NAMALWA (cell line): ENCODE results near the gene LDB1.
A peak's percentile ranks its signal among the peaks of the same experiment; 100 is the strongest.

Source experiments
- DNase-seq: peaks from one replicate; pipeline ENCODE4 v3.0.0-alpha.2; 2015; ENCODE audit warnings: low spot score

Gene LDB1

GRCh38 chr10:102113261-102113955, 6.8 kb downstream of the LDB1 start:
- DNase-seq = no peak

- DNase-seq = no peak
Observed at GRCh38 chr10:102112210-102112817, 7.9 kb downstream of the LDB1 start.

DNA sequence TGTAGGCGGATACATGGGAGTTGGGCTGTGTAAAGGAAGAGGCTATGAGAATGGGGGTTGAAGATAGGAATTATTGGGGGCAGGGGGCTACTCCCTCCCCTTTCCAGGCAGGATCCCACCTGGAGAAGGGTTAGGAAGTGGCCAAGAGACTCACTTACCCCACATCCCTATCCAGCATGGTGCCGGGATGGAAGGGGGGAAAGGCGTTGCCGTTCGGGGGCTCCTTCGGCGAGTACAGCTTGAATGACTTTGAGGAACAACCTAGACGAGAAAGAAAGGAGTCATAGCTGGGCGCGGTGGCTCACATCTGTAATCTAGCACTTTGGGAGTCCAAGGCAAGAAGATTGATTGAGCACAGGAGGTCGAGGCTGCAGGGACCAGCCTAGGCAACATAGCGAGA, 8.9 kb downstream of the LDB1 start:
- DNase-seq = no peak

DNA sequence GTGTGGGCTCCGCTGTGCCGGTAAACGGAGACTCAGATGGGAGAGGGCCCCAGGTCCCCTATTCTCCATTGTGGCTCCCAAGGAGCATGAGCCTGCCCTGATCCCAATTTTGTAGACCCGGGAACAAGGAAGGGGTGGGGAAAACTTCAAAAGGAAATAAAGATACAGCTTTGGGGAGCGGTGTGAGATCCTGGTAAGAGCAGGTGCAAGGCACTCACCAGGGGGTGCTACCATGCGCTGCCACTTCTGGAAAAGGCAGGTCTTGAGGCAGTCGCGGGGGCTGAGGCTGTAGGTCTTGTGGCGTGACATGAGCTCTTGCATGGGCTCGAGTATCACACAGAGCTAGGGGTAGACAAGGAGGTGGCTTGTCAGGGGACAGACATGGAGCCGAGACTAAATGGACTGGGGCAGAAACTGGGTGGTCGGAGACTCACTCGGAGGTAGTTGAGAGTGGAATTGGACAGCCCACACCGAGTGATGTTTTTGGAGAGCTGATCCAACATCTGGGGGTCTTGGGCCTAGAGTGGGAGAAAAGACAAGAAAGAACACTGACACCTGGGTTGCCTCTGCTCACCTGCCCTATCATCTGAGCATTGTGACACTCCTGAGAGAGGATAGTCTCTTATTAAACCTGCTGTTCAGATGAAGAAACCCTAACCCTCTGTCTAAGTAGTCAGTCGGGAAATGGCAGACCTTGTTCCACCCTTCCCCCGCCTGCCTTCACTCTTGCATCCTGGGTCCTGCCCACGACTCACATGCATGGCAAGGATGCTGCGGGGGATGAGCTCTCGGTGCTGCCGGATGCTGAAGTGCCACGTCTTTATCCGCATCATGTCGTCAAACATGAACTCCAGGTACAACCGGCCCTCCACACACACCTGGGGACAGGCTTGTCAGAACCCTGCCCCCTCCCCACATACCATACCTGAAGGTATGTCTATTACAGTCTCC, 10.7 kb downstream of the LDB1 start:
- no peak for DNase-seq

- no peak for DNase-seq
Observed at GRCh38 chr10:102106998-102107397, 13.2 kb downstream of the LDB1 start.

DNA sequence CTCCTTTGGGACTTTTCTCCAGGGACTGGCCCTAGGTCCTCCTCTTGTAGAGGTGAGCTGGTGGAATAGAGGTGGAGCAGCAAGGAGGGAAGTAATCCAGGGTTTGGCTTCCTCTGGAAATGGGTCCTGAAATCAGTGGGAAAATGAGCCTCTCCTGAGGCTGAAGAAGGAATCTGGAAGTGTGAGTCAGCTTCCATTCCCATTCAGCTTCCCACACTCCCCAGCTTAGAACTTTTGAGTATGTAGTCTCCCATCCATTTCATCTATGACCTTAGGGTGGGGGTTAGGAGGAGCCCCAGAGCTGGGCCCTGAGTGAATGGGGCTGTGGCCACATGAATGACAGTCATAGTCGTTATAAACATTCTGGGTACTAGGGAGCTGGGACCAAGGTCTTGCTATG, 17.7 kb downstream of the LDB1 start:
- DNase-seq = no peak

GRCh38 chr10:102101152-102101551, 19.0 kb downstream of the LDB1 start:
- DNase-seq = no peak

- DNase-seq = no peak
Observed at GRCh38 chr10:102096449-102096848, 23.7 kb downstream of the LDB1 start.

DNA sequence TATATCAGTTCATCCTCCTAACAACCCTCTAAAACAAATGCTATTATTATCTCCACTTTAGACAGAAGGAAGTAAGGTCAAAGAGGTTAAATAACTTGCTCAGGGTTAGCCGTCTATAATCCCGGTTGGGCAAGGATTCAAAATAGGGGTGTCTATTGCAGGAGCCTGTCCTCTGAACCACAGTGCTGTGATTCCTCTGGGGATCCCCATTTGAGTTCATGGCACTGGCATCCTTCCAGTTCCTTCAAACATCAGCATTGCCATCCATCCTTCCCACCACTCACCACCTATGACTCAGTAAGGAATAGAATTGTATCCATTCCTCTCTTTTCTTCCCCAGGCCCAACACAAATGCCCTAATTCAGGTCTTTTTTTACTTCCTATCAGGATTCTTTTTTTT, 29.4 kb downstream of the LDB1 start:
- no peak for DNase-seq

DNA sequence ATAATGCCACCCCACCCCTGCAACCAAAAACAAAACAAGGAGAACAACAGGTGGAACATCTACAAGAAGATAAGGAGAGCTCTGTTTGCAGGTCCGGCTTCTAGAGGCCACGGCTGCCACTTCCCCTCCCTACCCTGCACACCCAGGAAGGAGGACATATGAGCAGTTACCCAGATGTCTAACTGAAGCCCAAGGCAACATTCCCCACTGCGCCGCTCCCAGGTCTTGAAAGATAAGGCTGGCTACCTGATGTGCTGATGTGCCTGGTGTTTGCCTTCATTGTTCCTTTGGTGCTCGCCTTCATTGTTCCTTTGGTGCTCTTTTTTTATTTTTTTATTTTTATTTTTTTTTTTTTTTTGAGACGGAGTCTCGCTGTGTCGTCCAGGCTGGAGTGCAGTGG, 34.0 kb downstream of the LDB1 start:
- DNase-seq = no peak

DNA sequence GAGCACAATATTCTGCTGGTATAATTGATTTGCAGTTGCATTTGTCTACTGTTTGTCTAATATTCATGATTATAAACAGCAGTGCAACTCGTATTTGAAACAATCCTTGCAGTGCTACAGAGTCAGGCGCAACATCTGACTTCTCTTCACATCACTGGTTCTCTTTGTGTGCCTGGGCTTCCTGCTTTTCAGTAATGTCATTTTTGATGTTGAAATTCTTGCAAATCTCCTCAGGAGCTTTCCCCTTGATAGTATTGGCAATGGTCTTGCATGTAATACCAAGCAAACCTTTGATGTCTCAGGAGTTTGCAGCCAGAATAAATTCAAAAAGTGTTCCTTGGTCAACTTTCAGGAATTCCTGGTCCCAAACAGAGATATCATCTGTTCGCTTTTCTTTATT, 34.8 kb downstream of the LDB1 start:
- DNase-seq = no peak

- no peak for DNase-seq
Observed at GRCh38 chr10:102083541-102083940, 36.6 kb downstream of the LDB1 start.

DNA sequence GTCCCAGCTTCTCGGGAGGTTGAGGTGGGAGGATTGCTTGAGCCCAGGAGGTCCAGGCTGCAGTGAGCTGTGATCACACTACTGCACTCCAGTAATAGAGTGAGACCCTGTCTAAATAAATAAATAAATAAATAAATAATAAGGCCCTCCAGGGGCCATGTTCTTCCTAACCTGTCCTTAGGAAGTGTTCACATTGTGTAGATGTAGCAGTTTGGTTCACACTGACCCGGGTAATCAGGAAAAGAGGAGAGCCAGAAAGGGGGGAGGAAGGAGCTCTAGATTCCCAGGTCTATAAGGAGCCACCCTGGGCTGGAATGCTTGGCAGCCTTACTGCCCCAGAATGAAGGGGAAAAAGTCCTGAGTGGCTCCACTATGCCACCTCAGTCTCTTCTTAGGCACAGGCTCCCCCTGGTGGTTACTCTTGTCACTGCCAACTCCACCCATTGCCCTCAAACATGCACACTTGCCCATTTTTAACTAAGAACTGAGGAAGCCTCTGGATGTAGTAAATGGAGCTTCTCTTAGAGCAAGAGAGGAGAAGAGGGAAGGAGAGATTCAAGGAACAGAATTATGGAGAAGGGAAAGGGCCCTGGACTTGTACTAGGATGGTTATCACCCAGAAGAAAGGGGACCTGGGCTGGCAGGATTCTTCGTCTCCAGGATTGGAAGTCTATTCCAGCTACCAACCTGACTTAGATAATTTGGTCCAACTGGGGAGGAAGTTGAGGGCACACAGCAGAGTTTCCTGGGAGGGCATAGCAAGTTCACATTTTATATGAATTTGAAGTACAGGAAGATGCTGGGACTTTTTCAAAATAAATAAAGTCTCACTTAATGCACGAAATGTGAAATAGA, 47.3 kb downstream of the LDB1 start:
- peak; percentile 87 for DNase-seq

GRCh38 chr10:102069071-102069470, 51.1 kb downstream of the LDB1 start:
- DNase-seq = no peak

DNA sequence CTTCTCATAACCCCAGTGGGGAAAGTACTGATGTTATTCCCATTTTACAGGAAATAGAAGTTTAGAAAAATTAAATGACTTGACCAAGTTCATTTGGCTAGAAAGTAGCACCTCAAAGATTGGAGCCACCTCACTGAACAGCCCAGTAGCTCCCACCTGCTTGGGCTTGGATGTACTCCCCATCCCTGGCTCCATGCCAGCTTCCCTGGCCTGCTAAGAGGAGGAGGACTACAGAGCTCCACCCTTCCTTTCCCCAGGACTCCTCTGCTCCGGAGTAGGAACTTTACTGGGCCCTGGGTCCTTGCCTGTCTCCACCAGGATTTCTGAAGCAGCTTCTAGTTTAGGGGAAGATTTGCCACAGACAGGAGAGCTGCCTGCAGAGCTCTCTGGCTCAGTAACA, 52.0 kb downstream of the LDB1 start:
- DNase-seq = no peak

DNA sequence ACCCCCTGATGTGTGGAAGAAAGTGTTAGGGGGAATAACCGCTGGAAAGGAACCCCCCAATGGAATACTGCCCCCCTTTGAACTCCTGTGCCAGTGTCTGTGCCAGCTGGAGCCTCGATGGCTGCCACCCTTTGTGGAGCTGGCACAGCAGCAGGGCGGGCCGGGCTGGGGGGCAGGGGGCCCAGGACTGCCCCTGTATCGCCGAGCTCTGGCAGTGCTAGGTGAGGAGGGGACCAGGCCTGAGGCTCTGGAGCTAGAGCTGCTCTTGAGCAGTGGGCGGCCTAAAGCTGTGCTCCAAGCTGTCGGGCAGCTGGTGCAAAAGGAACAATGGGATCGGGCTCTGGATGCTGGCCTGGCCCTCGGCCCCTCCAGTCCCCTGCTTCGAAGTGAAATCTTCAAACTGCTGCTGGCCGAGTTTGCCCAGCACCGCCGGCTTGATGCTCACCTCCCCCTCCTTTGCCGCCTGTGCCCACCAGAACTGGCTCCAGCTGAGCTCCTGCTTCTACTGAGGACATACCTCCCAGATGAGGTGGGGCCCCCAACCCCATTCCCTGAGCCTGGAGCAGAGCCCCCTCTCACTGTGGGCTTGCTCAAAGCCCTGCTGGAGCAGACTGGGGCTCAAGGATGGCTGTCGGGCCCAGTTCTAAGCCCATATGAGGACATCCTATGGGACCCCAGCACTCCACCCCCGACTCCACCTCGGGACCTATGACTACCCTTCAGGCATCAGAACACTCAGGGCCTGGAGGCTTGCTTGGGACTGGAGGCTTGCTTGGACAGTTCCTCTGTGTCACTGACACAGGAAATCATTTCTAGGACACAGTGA, 52.9 kb downstream of the LDB1 start:
- DNase-seq = no peak

GRCh38 chr10:102066399-102067088, 53.6 kb downstream of the LDB1 start:
- DNase-seq = no peak

DNA sequence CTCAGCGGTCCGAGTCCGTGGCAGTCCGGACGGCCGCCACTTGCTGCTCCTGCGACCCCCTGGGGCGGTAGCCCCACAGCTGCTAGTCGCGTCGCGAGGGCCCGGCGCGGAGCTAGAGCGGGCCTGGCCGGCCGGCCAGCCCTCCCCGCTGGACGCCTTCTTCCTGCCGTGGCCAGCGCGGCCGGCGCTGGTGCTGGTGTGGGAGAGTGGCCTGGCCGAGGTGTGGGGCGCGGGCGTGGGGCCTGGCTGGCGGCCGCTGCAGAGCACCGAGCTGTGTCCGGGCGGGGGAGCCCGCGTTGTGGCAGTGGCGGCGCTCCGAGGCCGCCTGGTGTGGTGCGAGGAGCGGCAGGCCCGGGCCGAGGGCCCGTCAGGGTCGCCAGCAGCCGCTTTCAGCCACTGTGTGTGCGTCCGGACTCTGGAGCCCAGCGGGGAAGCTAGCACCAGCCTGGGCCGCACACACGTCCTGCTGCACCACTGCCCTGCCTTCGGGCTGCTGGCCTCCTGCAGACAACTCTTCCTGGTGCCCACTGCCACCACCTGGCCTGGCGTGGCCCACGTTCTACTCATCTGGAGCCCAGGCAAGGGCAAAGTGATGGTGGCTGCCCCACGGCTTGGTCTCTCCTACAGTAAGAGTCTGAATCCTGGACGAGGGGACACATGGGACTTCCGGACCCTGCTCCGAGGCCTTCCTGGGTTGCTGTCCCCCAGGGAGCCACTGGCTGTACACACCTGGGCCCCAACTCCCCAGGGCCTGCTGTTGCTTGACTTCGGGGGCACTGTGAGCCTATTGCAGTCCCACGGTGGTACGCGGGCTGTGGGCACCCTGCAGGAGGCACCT, 54.4 kb downstream of the LDB1 start:
- DNase-seq = peak; percentile 31

DNA sequence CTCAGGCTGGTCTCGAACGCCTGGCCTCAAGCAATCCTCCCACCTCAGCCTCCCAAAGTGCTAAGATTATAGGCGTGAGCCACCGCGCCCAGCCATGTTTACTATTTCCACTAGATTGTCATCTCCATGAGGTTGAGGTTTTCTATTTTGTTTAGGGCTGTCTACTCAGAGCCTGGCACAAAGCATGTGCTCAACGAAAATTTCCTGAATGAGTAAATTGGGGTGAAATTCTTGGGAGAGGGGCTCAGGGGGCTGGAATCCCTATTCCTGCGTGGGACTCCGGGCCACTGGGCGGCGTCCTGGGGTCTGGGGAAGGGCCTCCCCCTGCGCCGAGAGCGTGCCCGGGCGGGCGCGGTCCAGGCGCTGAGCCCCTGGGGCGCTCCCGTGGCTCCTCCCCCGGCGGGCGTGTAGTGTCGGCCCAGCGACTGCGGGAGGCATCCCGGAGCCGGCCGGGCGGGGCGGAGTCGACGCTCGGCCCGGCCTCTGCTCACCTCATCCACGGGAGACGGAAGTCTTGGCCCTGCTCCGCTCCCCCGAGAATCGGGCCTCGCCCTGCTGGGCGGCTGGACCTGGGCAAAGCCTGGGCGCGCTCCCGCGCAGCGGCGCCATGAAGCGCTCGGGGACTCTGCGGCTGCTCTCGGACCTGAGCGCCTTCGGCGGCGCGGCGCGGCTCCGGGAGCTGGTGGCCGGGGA, 55.2 kb downstream of the LDB1 start, which contains the start of gene HPS6:
HPS6 (plus strand) TSS at position 482 of the 693 bp plus-strand sequence; CDS start at position 608, 126 bp downstream.
- DNase-seq = peak; percentile 93
